Glutamatergic neuron (in vitro differentiated cells): ENCODE results near the gene TMEM170B. TPM values are rescaled to one million over a fixed set of nuclear protein-coding genes. Genes with fewer than 3 reads are reported as not detected.

Experiments used
- DNase-seq: peaks from one replicate; pipeline ENCODE4 v3.0.0; 2022
- H3K27ac Mint-ChIP-seq: one replicate; pipeline ENCODE4 v1.8.0; 2020; ENCODE audit warnings: mild to moderate bottlenecking, mixed read lengths, inconsistent platforms; ENCODE audit not compliant: unreplicated experiment
- H3K27me3 Mint-ChIP-seq: one replicate; pipeline ENCODE4 v1.8.0; 2020; ENCODE audit warnings: mild to moderate bottlenecking, moderate library complexity, mixed read lengths, inconsistent platforms; ENCODE audit not compliant: unreplicated experiment
- H3K36me3 Mint-ChIP-seq: one replicate; pipeline ENCODE4 v1.8.0; 2020; ENCODE audit warnings: mild to moderate bottlenecking, mixed read lengths, inconsistent platforms; ENCODE audit not compliant: unreplicated experiment
- H3K4me1 Mint-ChIP-seq: one replicate; pipeline ENCODE4 v1.8.0; 2020; ENCODE audit warnings: mild to moderate bottlenecking, low read depth, mixed read lengths, inconsistent platforms; ENCODE audit not compliant: unreplicated experiment
- H3K4me3 Mint-ChIP-seq: one replicate; pipeline ENCODE4 v1.8.0; 2020; ENCODE audit warnings: mild to moderate bottlenecking, mixed read lengths, inconsistent platforms; ENCODE audit not compliant: unreplicated experiment
- H3K9me3 Mint-ChIP-seq: one replicate; pipeline ENCODE4 v1.8.0; 2020; ENCODE audit warnings: mild to moderate bottlenecking, moderate library complexity, mixed read lengths, inconsistent platforms; ENCODE audit not compliant: unreplicated experiment
- CTCF ChIP-seq: fragments of 200-600 bp; sonication (generic); IDR thresholded peaks from one replicate; pipeline ENCODE4 v1.5.0; 2021; ENCODE audit not compliant: partially characterized antibody, unreplicated experiment
- total RNA-seq: library from RNA; stranded (reverse); fragmentation: NEBNext Ultra II Directional; extraction: Animal tissue kit (Norgen Biotek cat#: 25700); gene quantifications from one replicate; pipeline ENCODE4 v1.2.1, GENCODE V29; 2021; ENCODE audit not compliant: unreplicated experiment

TMEM170B gene
- total RNA-seq, 1 donor from 2014 or later, result 11.0 TPM

GRCh38 chr6:11593096-11593495 is 55.5 kb downstream of the TMEM170B start:
- no peak for TF ChIP-seq CTCF
- no peak overlapping the region for H3K27ac Mint-ChIP-seq
- H3K4me3 Mint-ChIP-seq, result no peak overlapping the region
- no peaks in the 10 kb centered on the region for H3K36me3 Mint-ChIP-seq
- H3K4me1 Mint-ChIP-seq, result no peaks in the 10 kb centered on the region
- no peaks in the 10 kb centered on the region for H3K27me3 Mint-ChIP-seq
- no peak for DNase-seq
- peaks cover 3% of the 10 kb centered on the region for H3K9me3 Mint-ChIP-seq

GRCh38 chr6:11595903-11596302 is 58.4 kb downstream of the TMEM170B start:
- H3K4me3 Mint-ChIP-seq, result no peak overlapping the region
- TF ChIP-seq CTCF, result peak; percentile 71
- H3K9me3 Mint-ChIP-seq, result peaks cover 3% of the 10 kb centered on the region
- no peak overlapping the region for H3K27ac Mint-ChIP-seq
- H3K27me3 Mint-ChIP-seq, result peaks cover 2% of the 10 kb centered on the region
- no peaks in the 10 kb centered on the region for H3K36me3 Mint-ChIP-seq
- no peaks in the 10 kb centered on the region for H3K4me1 Mint-ChIP-seq
- DNase-seq, result no peak

- Mint-ChIP-seq H3K4me1 (no peaks in the 10 kb centered on the region), H3K9me3 (peaks cover 3% of the 10 kb centered on the region), H3K27ac (no peak overlapping the region), H3K27me3 (peaks cover 2% of the 10 kb centered on the region), H3K36me3 (no peaks in the 10 kb centered on the region), H3K4me3 (no peak overlapping the region)
- DNase-seq, result no peak
- no peak for TF ChIP-seq CTCF
Observed at GRCh38 chr6:11596640-11597237, 59.2 kb downstream of the TMEM170B start.

GRCh38 chr6:11598687-11599086 is 61.1 kb downstream of the TMEM170B start:
- Mint-ChIP-seq H3K27ac (no peak overlapping the region), H3K36me3 (no peaks in the 10 kb centered on the region), H3K4me1 (no peaks in the 10 kb centered on the region), H3K4me3 (no peak overlapping the region), H3K9me3 (peaks cover 3% of the 10 kb centered on the region), H3K27me3 (peaks cover 2% of the 10 kb centered on the region)
- DNase-seq, result no peak
- no peak for TF ChIP-seq CTCF

GRCh38 chr6:11600251-11600650 is 62.7 kb downstream of the TMEM170B start:
- TF ChIP-seq CTCF, result no peak
- Mint-ChIP-seq H3K27ac (no peak overlapping the region), H3K36me3 (no peaks in the 10 kb centered on the region), H3K4me3 (no peak overlapping the region), H3K4me1 (no peaks in the 10 kb centered on the region), H3K9me3 (no peaks in the 10 kb centered on the region), H3K27me3 (peaks cover 2% of the 10 kb centered on the region)
- DNase-seq, result no peak
